ENCODE measurements around the gene C16orf89.
"Not testable (repeated sequence)": the region's sequence is repeated elsewhere in the genome, so short reads cannot be mapped to it uniquely, and the experiment has no call there.

The C16orf89 gene

DNA sequence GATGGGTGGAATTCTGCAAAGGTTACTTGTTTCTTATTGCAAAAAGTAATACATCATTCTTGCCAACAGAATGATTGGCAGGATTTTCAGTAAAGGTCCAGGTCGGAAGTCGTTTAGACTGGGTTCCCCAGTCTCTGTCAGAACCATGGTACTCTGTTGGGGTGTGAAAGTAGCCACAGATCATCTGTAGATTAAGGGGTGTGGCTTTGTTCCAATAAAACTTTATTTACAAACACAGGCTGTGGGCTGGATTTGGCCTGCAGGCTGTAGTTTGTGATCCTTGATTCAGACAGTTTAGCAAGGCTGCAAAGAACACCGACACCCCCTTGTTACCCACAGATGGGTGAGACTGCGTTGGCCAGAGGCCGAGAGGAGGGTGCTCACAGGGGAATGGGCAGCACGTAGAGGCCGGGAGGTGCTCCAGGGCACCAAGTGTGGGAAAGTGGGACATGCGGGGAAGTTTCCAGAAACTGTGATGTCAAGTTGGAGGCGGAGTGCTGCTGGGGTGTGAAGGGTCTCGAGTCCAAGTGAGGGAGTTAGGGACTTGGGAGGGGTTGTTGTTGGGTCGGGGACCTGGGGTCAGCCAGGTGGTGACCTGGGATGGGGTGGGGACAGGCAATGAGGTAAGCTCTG lies 18.5 kb upstream of the C16orf89 start:
- DNase-seq = not testable (repeated sequence)

- not testable (repeated sequence) for DNase-seq
These were observed 17.9 kb upstream of the C16orf89 start for GRCh38 chr16:5083646-5084045.

DNA sequence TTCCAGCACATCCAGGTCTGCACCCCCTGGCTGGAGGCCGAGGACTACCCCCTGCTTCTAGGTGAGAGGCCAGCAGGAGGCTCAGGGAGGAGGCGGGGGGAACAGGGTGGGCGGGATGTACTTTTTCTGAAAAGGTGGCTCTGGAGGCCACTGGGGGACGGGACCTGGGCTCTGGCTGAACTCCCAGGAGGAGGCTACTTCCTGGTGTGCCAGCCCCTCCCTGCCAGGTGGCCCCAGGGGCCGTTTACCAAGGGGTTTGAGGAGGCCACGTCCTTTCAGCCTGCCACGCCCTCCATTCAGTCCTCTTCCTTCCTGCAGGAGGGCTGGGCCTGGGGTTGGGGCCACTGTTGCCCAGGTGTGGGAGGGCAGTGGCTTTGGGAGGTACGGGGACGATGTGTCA lies 15.2 kb upstream of the C16orf89 start:
- DNase-seq = not testable (repeated sequence)

GRCh38 chr16:5080461-5080860 lies 14.7 kb upstream of the C16orf89 start:
- not testable (repeated sequence) for DNase-seq

DNA sequence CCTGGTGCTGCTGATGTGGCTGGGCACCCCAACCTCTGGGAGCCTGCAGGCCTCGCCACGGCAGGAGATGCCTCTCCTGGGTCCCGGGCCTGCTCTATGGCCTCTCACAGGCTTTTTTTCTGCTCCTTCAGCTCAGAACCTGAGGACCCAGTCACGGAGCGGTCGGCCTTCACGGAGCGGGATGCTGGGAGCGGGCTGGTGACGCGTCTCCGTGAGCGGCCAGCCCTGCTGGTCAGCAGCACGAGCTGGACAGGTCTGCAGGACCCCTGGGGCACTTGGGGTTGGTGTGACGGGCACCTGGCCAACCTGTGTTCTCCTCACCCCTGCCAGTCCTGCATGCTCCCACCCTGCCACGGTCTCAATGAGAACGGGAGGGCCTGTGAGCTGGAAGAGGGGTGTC lies 12.9 kb upstream of the C16orf89 start:
- DNase-seq = no peak

DNA sequence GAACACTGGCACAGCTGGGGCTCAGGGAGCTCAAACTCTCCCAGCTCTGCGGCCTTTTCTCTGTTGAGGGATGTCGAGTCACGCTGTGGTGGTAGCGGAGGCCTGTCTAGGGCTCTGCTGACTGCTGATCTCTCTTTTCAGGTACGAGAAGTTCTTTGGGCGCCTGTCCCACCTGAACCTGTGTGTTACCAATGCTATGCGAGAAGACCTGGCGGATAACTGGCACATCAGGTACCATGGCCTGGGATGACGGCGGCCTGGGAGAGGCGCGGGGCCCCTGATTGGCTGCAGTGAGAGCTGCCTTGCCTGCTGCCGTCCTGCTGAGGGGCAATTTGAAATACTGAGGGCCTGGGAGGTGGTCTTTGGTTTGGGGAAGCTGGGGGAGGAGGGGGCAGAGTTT lies 11.5 kb upstream of the C16orf89 start:
- DNase-seq = no peak

GRCh38 chr16:5075637-5076036 lies 9.9 kb upstream of the C16orf89 start:
- DNase-seq = no peak

DNA sequence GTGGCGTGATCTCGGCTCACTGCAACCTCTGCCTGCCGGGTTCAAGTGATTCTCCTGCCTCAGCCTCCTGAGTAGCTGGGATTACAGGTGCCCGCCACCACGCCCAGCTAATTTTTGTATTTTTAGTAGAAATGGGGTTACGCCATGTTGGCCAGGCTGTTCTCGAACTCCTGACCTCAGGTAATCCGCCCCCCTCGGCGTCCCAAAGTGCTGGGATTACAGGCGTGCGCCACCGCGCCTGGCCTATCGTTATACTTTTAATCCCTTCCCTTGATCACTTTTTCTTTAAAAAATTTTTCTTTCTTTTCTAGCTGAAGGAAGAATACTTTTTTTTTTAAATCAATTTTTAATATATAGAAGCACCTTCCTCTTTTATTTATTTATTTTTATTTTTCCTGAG lies 8.0 kb upstream of the C16orf89 start:
- not testable (repeated sequence) for DNase-seq

GRCh38 chr16:5073279-5073629 lies 7.5 kb upstream of the C16orf89 start:
- DNase-seq = no peak

DNA sequence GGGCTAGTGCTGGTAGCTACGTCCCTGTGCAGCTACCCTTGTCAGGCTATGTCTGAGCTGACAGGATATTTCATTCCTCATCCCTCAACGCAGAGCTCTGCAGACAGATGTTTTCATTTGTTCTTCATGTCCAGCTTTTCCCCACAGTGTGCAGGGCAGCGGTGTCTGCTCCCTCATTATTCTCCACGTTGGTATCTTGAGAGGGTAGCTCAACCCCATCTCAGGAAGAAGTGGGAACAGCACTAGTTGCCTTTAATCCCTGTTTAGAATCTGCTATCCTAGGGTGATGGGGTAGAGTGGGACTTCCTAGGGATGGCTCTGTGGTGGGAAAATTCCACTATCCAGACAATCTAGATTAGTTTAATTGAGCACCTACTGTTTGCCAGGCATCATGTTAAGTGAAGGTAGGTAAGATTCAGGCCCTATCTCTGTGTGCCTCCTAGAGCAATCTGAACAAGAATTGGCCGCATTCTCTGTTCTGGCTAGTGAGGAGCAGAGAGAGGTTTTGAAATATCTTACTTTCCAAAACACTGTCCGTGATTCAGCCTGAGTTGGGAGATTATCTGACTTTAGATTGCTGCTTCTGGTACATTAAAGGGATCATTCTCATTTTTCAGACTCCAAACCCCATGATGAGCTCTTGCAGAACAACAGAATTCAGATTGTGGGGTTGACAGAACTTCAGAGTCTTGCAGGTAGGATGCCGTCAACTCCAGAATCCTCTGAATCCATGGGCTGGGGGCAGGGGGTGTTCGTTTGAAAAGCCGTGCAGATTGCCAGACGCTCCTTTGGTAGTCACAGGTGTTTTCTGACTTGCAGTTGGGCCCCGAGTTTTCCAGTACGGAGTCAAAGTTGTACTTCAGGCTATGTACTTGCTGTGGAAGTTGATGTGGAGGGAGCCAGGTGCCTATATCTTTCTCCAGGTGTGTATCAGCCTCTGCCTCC lies 6.8 kb upstream of the C16orf89 start:
- DNase-seq = no peak

GRCh38 chr16:5071681-5072333 lies 6.1 kb upstream of the C16orf89 start, which contains the start of gene ALG1:
Gene ALG1 (plus strand): TSS chr16:5071843. CDS start chr16:5071850, 7 bp downstream.
- peak; percentile 86 for DNase-seq

GRCh38 chr16:5071341-5071680 lies 5.6 kb upstream of the C16orf89 start:
- DNase-seq = no peak

GRCh38 chr16:5070431-5071186 lies 4.9 kb upstream of the C16orf89 start:
- no peak for DNase-seq

GRCh38 chr16:5069854-5070253 lies 4.1 kb upstream of the C16orf89 start:
- DNase-seq = no peak

GRCh38 chr16:5069048-5069447 lies 3.3 kb upstream of the C16orf89 start:
- DNase-seq = no peak

GRCh38 chr16:5066511-5066910 lies 755 bp upstream of the C16orf89 start:
- no peak for DNase-seq

- DNase-seq = no peak
These were observed 430 bp downstream of the C16orf89 start for GRCh38 chr16:5065326-5065725.

- no peak for DNase-seq
These were observed 841 bp downstream of the C16orf89 start for GRCh38 chr16:5064915-5065314.

- DNase-seq = no peak
These were observed 2.7 kb downstream of the C16orf89 start for GRCh38 chr16:5062790-5063765.

GRCh38 chr16:5062051-5062450 lies 3.7 kb downstream of the C16orf89 start:
- no peak for DNase-seq

DNA sequence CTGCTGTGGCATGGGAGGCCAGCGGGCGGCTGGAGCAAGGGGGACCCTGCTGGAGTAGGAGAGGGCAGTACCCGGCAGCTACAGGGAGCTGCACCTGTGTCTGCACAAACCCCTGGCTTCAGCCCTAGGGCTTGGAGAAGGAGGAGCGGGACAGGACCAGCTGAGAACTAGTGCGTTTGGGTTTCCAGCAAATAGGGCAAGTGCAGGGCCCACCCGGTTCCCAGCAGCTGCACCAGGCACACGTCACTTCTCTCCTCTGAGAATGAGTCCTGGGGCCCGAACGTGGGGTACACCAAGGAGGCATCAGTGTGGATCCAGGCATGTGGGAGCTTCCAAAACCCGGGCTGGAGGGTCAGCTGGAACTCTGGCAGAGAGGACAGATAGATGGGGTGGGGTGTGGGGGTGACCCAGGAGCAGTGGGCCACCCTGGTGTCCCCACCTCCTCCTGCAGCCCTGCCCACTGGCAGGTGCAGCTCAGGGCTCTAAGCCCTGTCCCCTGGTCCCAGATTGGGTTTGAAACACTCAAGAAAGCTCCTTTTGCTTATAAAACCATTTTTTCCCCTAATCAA lies 5.6 kb downstream of the C16orf89 start:
- no peak for DNase-seq

Measured in T-helper 9 cell (primary cell).